Peyer's patch (tissue), 4 donors: ENCODE results near the gene SGMS1.

ENCODE experiments used
- POLR2A ChIP-seq, 2 donors: fragments of 450-650 bp; IDR thresholded peaks; one replicate each; pipeline ENCODE4 v1.5.1; 2017; ENCODE audit warnings: antibody characterized with exemption in 2 of 2, mild to moderate bottlenecking in 2 of 2, moderate library complexity in 2 of 2
- TF ChIP-seq, protein P1 (sequence below), 6 experiments: fragments of 450-650 bp in 4 of 6; fragments of 200-600 bp in 2 of 6; sonication (generic) in 1 of 6; IDR thresholded peaks; one replicate each; pipeline ENCODE4 v1.5.1; 2017 to 2019; ENCODE audit warnings: antibody characterized with exemption in 6 of 6, mild to moderate bottlenecking in 3 of 6, moderate library complexity in 1 of 6

GRCh38 chr10:50369931-50370330, 253.8 kb downstream of the SGMS1 start:
- TF ChIP-seq, protein P1, sequence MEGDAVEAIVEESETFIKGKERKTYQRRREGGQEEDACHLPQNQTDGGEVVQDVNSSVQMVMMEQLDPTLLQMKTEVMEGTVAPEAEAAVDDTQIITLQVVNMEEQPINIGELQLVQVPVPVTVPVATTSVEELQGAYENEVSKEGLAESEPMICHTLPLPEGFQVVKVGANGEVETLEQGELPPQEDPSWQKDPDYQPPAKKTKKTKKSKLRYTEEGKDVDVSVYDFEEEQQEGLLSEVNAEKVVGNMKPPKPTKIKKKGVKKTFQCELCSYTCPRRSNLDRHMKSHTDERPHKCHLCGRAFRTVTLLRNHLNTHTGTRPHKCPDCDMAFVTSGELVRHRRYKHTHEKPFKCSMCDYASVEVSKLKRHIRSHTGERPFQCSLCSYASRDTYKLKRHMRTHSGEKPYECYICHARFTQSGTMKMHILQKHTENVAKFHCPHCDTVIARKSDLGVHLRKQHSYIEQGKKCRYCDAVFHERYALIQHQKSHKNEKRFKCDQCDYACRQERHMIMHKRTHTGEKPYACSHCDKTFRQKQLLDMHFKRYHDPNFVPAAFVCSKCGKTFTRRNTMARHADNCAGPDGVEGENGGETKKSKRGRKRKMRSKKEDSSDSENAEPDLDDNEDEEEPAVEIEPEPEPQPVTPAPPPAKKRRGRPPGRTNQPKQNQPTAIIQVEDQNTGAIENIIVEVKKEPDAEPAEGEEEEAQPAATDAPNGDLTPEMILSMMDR (IDR thresholded peaks at IDR 0.05) = no peak
- no peak for TF ChIP-seq POLR2A (IDR thresholded peaks at IDR 0.05)
